K562 (cell line): ENCODE data around the gene NR1D1. TPM values are rescaled to one million over a fixed set of nuclear protein-coding genes. Genes with fewer than 3 reads are reported as not detected.

ENCODE experiments used
- JUNB ChIP-seq: fragments of 450-650 bp; formaldehyde crosslinking; conservative IDR thresholded peaks from 2 replicates; pipeline ENCODE4 v1.4.0; 2020; ENCODE audit warnings: mild to moderate bottlenecking
- KAT7 ChIP-seq: sonication (generic); formaldehyde crosslinking; IDR thresholded peaks from 2 replicates; pipeline ENCODE4 v1.8.0; 2022; ENCODE audit warnings: missing genetic modification reagents, mild to moderate bottlenecking, borderline replicate concordance
- KAT8 ChIP-seq: fragments of 450-650 bp; IDR thresholded peaks from 2 replicates; pipeline ENCODE4 v1.6.1; 2016; ENCODE audit warnings: low read depth, mild to moderate bottlenecking
- MCM3 ChIP-seq: fragments of 450-650 bp; IDR thresholded peaks from 2 replicates; pipeline ENCODE4 v1.6.1; 2016
- MECOM ChIP-seq: fragments of 250-450 bp; sonication (Bioruptor Pico); IDR thresholded peaks from 2 replicates; pipeline ENCODE4 v1.8.0; 2022; ENCODE audit warnings: inconsistent platforms
- NFXL1 ChIP-seq: fragments of 450-650 bp; formaldehyde crosslinking; IDR thresholded peaks from 2 replicates; pipeline ENCODE4 v1.4.0; 2021; ENCODE audit warnings: mild to moderate bottlenecking
- POU5F1 ChIP-seq: fragments of 150-350 bp; IDR thresholded peaks from 2 replicates; pipeline ENCODE4 v1.6.1; 2014; ENCODE audit warnings: borderline replicate concordance, low read length, low read depth, mild to moderate bottlenecking; ENCODE audit not compliant: partially characterized antibody
- PPARD ChIP-seq: fragments of 250-450 bp; sonication (Bioruptor Pico); IDR thresholded peaks from 2 replicates; pipeline ENCODE4 v1.8.0; 2022; ENCODE audit warnings: inconsistent platforms, mild to moderate bottlenecking, moderate library complexity
- RBFOX2 ChIP-seq: fragments of 200-400 bp; formaldehyde crosslinking; IDR thresholded peaks from 2 replicates; pipeline ENCODE4 v1.6.1; 2017; ENCODE audit warnings: low read depth, mild to moderate bottlenecking, low read length, moderate library complexity
- RFX1 ChIP-seq: fragments of 450-650 bp; IDR thresholded peaks from 2 replicates; pipeline ENCODE4 v1.6.1; 2016; ENCODE audit warnings: mild to moderate bottlenecking, moderate library complexity
- SNIP1 ChIP-seq: fragments of 450-650 bp; IDR thresholded peaks from 2 replicates; pipeline ENCODE4 v1.7.1; 2017; ENCODE audit warnings: low read depth, mild to moderate bottlenecking
- TAL1 ChIP-seq: fragments of 450-650 bp; IDR thresholded peaks from 2 replicates; pipeline ENCODE4 v1.6.1; 2016; ENCODE audit warnings: mild to moderate bottlenecking
- TCF7 ChIP-seq: sonication (generic); IDR thresholded peaks from 2 replicates; pipeline ENCODE4 v1.6.1; 2016; ENCODE audit warnings: antibody characterized with exemption, borderline replicate concordance
- ZNF232 ChIP-seq: sonication (generic); formaldehyde crosslinking; IDR thresholded peaks from 2 replicates; pipeline ENCODE4 v1.8.0; 2022; ENCODE audit warnings: mild to moderate bottlenecking, missing genetic modification reagents
- ZNF239 ChIP-seq: fragments of 250-450 bp; sonication (Bioruptor Pico); IDR thresholded peaks from 2 replicates; pipeline ENCODE4 v1.4.0; 2020; ENCODE audit warnings: mild to moderate bottlenecking
- ZNF696 ChIP-seq: fragments of 250-450 bp; sonication (Bioruptor Pico); conservative IDR thresholded peaks from 2 replicates; pipeline ENCODE4 v1.4.0; 2020; ENCODE audit warnings: mild to moderate bottlenecking, moderate library complexity
- ZNF764 ChIP-seq: fragments of 250-450 bp; sonication (Bioruptor Pico); IDR thresholded peaks from 2 replicates; pipeline ENCODE4 v1.4.0; 2020; ENCODE audit warnings: low read depth, mild to moderate bottlenecking, moderate library complexity
- ZZZ3 ChIP-seq: fragments of 450-650 bp; IDR thresholded peaks from 2 replicates; pipeline ENCODE4 v1.6.1; 2016; ENCODE audit warnings: antibody characterized with exemption, mild to moderate bottlenecking, moderate library complexity
- polyA plus RNA-seq, 8 experiments: library from polyadenylated mRNA; depleted of rRNA in 4 of 8; stranded (reverse) in 5 of 8; unstranded in 3 of 8; fragments of >200 nt; fragmentation: Nextera tagmentation in 2 of 8; fragmentation: Illumina TruSeq in 1 of 8; extraction: Ambion mirVana in 2 of 8; extraction: Trizol in 1 of 8; gene quantifications; 2 replicates each; pipeline versions ENCODE4 v1.2.1 to v1.2.3, GENCODE V29; 2011 to 2014; ENCODE audit warnings: inconsistent platforms in 1 of 8, missing spikeins in 1 of 8
- total RNA-seq, 7 experiments: library from RNA; depleted of rRNA in 6 of 7; stranded (reverse); fragments of >200 nt in 6 of 7; fragmentation: Illumina TruSeq in 2 of 7; extraction: Trizol in 2 of 7; gene quantifications; 2 replicates each; pipeline versions ENCODE4 v1.2.1 to v1.2.3, GENCODE V29; 2011 to 2021; ENCODE audit warnings: low replicate concordance in 1 of 7
- TF ChIP-seq, protein P1 (sequence below), 3 experiments: fragments of 200-800 bp in 1 of 3; fragments of 250-450 bp in 1 of 3; fragments of 450-650 bp in 1 of 3; sonication (Bioruptor Pico) in 1 of 3; sonication (Bioruptor generic) in 1 of 3; formaldehyde crosslinking in 1 of 3; IDR thresholded peaks; 2 replicates each; pipeline versions ENCODE4 v1.6.1 to v1.8.0; 2016 to 2022; ENCODE audit warnings: mild to moderate bottlenecking in 2 of 3, missing genetic modification characterization in 2 of 3, missing compliant biosample characterization in 1 of 3, moderate library complexity in 1 of 3
- TF ChIP-seq, protein P2 (sequence below): fragments of 250-450 bp; sonication (Bioruptor Pico); IDR thresholded peaks from 2 replicates; pipeline ENCODE4 v1.8.0; 2022; ENCODE audit warnings: inconsistent platforms, mild to moderate bottlenecking, moderate library complexity, borderline replicate concordance

Gene NR1D1
- total and polyA plus RNA-seq, 9 of the 15 experiments (the other 6 are each of a cell fraction or from before 2014, with no cell fraction given): 0.25 to 7.7 (median 0.65) TPM

DNA sequence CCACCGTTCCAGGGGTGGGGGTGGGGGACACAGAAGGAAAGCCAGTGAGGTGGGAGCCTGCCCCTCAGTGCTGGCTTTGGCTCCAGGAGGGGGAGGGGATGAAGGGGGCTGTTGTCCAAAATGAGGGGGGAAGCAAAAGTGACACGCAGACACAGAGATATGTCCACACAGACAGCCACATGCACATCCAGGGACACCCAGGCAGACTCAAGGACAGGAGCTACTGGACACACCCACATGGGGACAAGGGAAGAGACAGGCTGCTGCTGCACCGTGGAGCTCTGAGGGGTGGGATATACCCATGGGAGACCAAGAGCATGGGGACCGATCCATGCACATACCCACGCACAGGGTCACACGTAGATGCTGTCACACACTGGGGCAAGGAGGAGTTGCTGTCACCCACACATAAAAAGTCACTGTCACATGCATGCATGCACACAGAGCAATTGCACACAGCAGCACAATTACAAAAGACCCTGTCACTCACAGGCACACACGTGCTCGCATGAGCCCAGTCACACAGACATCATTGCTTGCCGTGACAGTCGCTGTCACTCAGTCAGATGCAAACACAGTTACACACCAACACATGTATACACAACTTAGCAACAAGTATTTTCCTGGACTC is 36.4 kb downstream of the NR1D1 start (continued):
- TF ChIP-seq ZNF764 (CRISPR knock-in tag) (no peak), RFX1 (no peak), TAL1 (no peak), SNIP1 (no peak), ZNF239 (CRISPR knock-in tag) (no peak), RBFOX2 (no peak; the same call in 1 of the 2 replicates), MCM3 (no peak), ZNF232 (CRISPR knock-in tag) (no peak), JUNB (CRISPR knock-in tag) (no peak), KAT7 (CRISPR knock-in tag) (no peak), POU5F1 (no peak), MECOM (no peak), NFXL1 (no peak), KAT8 (no peak), PPARD (no peak), ZZZ3 (no peak), TCF7 (no peak), ZNF696 (no peak)
- TF ChIP-seq, protein P1, sequence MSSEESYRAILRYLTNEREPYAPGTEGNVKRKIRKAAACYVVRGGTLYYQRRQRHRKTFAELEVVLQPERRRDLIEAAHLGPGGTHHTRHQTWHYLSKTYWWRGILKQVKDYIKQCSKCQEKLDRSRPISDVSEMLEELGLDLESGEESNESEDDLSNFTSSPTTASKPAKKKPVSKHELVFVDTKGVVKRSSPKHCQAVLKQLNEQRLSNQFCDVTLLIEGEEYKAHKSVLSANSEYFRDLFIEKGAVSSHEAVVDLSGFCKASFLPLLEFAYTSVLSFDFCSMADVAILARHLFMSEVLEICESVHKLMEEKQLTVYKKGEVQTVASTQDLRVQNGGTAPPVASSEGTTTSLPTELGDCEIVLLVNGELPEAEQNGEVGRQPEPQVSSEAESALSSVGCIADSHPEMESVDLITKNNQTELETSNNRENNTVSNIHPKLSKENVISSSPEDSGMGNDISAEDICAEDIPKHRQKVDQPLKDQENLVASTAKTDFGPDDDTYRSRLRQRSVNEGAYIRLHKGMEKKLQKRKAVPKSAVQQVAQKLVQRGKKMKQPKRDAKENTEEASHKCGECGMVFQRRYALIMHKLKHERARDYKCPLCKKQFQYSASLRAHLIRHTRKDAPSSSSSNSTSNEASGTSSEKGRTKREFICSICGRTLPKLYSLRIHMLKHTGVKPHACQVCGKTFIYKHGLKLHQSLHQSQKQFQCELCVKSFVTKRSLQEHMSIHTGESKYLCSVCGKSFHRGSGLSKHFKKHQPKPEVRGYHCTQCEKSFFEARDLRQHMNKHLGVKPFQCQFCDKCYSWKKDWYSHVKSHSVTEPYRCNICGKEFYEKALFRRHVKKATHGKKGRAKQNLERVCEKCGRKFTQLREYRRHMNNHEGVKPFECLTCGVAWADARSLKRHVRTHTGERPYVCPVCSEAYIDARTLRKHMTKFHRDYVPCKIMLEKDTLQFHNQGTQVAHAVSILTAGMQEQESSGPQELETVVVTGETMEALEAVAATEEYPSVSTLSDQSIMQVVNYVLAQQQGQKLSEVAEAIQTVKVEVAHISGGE (CRISPR knock-in tag; IDR thresholded peaks at IDR 0.05): no peak
- TF ChIP-seq, protein P2, sequence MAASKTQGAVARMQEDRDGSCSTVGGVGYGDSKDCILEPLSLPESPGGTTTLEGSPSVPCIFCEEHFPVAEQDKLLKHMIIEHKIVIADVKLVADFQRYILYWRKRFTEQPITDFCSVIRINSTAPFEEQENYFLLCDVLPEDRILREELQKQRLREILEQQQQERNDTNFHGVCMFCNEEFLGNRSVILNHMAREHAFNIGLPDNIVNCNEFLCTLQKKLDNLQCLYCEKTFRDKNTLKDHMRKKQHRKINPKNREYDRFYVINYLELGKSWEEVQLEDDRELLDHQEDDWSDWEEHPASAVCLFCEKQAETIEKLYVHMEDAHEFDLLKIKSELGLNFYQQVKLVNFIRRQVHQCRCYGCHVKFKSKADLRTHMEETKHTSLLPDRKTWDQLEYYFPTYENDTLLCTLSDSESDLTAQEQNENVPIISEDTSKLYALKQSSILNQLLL (CRISPR knock-in tag): no peak
